GM13976 (cell line): ENCODE measurements around the gene ORAI1.
A peak's percentile ranks its signal among the peaks of the same experiment; 100 is the strongest.
"Not testable (repeated sequence)": the region's sequence is repeated elsewhere in the genome, so short reads cannot be mapped to it uniquely, and the experiment has no call there.

Source experiments
- DNase-seq: peaks from one replicate; pipeline ENCODE4 v3.0.0; 2012; ENCODE audit warnings: low spot score
- in situ Hi-C: fragments of 300-500 bp; cut with MboI; formaldehyde crosslinking; loops from one replicate; pipeline ENCODE4 v1.12.0; 2022; ENCODE audit warnings: low sequenced_read_pairs, mixed read lengths, inconsistent platforms; ENCODE audit not compliant: unreplicated experiment
- TF ChIP-seq, protein P1 (sequence below): IDR thresholded peaks from 2 replicates; pipeline ENCODE4 v1.5.1; 2012; ENCODE audit warnings: borderline replicate concordance, mild to moderate bottlenecking; ENCODE audit not compliant: insufficient read depth; ENCODE audit errors: extremely low read depth, missing control alignments, control extremely low read depth

The ORAI1 gene

DNA sequence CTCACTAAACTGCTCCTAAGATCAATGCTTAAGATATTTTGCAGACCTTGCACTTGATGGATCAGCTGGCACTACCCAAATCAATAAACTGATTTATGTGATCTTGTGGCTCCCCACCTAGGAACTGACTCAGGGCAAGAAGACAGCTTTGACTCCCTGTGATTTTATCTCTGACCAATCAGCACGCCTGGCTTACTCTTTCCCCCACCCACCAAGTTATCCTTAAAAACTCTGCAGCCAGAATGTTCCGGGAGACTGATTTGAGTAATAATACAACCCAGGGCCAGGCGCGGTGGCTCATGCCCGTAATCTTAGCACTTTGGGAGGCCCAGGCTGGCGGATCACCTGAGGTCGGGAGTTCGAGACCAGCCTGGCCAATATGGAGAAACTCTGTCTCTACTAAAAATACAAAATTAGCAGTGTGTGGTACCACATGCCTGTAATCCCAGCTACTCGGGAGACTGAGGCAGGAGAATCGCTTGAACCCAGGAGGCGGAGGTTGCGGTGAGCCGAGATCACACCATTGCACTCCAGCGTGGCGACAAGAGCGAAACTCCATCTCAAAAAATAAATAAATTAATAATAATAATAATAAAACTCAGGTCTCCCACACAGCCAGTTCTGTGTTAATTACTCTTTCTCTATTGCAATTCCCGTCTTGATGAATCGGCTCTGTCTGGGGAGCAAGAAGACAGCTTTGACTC lies 31.1 kb downstream of the ORAI1 start:
- in situ Hi-C loops: no loop called here
- DNase-seq: no peak
- TF ChIP-seq, protein P1, sequence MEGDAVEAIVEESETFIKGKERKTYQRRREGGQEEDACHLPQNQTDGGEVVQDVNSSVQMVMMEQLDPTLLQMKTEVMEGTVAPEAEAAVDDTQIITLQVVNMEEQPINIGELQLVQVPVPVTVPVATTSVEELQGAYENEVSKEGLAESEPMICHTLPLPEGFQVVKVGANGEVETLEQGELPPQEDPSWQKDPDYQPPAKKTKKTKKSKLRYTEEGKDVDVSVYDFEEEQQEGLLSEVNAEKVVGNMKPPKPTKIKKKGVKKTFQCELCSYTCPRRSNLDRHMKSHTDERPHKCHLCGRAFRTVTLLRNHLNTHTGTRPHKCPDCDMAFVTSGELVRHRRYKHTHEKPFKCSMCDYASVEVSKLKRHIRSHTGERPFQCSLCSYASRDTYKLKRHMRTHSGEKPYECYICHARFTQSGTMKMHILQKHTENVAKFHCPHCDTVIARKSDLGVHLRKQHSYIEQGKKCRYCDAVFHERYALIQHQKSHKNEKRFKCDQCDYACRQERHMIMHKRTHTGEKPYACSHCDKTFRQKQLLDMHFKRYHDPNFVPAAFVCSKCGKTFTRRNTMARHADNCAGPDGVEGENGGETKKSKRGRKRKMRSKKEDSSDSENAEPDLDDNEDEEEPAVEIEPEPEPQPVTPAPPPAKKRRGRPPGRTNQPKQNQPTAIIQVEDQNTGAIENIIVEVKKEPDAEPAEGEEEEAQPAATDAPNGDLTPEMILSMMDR: no peak

DNA sequence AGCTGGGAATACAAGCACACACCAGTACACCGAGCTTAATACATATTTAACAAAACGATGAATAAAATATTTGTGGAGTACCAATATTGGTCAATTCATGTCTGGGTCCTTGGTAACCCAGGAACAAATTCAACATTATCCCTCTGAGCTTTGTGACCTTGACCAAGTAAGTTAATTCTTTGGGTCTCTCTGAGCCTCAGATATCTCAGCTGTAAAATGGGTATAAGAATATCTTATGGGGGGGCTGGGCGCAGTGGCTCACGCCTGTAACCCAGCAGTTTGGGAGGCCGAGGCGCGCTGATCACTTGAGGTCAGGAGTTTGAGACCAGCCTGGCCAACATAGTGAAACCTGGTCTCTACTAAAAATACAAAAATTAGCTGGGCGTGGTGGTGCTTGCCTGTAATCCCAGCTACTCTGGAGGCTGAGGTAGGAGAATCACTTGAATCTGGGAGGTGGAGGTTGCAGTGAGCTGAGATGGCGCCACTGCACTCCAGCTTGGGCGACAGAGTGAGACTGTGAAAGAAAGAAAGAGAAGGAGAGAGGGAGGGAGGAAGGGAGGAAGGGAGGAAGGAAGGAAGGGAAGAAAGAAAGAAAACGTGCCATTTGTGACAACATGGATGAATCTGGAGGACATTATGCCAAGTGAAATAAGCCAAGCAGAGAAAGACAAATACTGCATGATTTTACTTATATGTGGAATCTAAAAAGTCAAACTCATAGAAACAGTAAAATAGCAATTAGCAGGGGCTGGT lies 35.2 kb downstream of the ORAI1 start:
- DNase-seq, in situ Hi-C loops: not testable (repeated sequence)

DNA sequence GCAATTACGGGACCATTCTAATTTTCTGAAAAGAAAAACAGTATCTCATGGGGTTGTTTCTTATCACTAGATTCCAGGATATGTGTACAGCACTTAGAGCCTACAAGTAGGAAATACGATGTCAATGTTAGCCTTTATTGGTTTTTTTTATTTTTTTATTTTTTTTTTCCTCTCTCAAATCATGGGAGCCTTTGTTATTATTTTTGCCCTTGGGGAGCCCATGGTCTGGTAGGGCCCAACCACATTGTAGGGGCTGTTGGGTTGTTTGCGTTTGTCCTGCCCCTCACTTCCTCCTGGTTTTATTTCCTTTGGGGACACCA lies 37.2 kb downstream of the ORAI1 start:
- in situ Hi-C loops: no loop called here
- TF ChIP-seq, protein P1: no peak
- no peak for DNase-seq

DNA sequence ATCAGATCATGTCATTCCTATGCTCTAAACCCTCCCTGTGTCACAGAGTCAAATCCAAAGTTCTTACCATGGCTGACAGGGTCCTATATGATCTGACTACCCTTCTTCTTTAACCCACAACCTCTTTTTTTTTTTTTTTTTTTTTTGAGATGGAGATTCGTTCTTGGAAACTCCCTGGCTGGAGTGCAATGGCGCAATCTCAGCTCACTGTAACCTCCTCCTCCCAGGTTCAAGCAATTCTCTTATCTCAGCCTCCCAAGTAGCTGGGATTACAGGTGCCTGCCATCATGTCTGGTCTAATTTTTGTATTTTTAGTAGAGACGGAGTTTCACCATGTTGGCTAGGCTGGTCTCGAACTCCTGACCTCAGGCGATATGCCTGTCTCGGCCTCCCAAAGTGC lies 40.5 kb downstream of the ORAI1 start:
- DNase-seq, in situ Hi-C loops: not testable (repeated sequence)

DNA sequence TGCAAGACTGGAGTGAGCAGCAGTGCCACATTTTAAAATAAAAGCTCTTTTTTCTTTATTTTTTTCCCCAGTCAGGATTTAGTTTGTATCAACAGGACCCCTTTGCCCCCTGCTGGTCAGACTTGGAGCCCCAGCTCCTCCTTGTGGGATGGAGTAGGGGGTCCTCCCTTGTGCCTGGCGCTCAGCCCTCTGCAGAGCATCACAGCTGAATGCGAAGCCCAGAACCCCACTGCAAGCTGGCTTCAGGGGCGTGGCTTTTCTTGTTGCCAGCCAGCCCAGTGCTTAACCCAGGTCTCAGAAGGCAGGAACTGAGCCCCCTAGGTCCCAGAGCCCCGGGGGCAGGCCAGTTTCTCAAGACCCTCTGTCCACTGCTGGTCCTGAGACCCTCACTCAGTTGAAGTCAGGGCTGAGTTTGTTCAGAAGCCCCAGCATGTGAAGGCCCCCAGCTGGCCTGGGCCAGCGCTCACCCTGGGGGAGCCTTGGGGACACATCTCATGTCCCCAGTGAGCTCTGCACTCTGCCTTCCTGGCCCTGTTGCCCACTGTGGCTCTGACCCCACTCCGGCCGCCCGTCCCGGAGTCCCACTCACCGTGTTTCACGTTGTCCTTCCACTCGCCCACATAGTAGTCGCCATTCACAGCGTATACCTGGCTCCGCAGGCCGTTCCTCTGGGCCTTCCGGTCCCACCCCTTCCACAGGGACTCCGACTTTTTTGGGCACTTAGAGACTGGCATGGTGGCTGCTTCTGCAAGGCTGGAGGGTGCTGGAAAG lies 42.6 kb downstream of the ORAI1 start:
- in situ Hi-C loops: no loop called here
- peak; percentile 49 for DNase-seq

DNA sequence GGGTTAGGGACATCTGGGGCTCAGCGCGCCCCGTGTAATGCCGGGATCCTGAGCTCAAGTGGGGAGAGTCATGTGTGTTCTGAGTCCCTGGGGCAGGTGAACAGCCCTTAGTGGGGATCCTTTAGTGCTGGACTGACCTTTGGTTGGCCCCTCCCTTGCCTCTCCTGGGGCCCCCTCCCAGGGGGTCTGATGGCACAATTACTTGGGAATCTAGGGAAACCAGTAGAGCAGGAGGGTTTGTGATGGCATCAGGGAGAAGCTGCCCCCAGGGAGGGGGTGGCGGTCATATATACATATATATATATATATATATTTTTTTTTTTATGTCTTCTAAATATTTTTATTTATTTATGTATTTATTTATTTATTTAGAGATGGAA lies 43.2 kb downstream of the ORAI1 start, which contains the start of gene MORN3:
Gene MORN3 (minus strand): TSS at position 134 of the 380 bp plus-strand sequence. CDS start 171 bp downstream, outside the sequence.
- in situ Hi-C loops: no loop called here

More for the DNA sequence above, 42.6 kb downstream of the ORAI1 start:
- TF ChIP-seq, protein P1: peak; percentile 33

DNA sequence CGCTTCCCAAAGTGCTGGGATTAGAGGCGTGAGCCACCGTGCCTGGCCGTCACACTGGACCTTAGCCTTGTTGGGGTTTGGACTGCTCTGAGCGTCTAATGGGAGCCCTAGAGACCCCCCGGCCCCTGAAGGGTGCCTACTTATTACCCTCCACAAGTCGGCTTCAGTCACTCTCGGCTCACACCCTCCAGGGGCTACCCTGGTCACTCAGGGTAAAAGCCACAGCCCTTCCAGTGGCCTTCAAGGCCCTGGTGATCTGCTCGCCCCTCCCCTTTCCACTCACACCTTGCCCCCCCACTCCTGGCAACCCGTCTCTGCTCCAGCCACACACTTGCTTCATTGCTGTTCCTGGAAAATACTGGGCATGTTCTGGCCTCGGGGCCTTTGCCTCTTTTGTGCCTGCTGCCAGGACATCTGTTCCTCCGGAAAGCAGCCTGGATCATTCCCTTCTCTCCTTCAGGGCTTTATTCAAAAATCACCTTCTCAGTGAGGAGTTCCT lies 46.7 kb downstream of the ORAI1 start:
- DNase-seq: no peak
- TF ChIP-seq, protein P1: no peak
- in situ Hi-C loops: loop anchor here (10.0 kb wide), 1 partner anchor 178 kb away; no protein-coding TSS in a partner anchor

More for the DNA sequence above, 43.2 kb downstream of the ORAI1 start, which contains the start of gene MORN3:
- TF ChIP-seq, protein P1: no peak
- DNase-seq: no peak
